HG02763 (cell line): Measurements from ENCODE around the gene HGD.
"Not testable (repeated sequence)": the region's sequence is repeated elsewhere in the genome, so short reads cannot be mapped to it uniquely, and the experiment has no call there.

ENCODE experiments used
- ATAC-seq: cut with Tn5 transposase; IDR thresholded peaks from one replicate; pipeline ENCODE4 v1.9.1; 2021; ENCODE audit warnings: mild to moderate bottlenecking, moderate library complexity; ENCODE audit not compliant: unreplicated experiment

Gene HGD, protein sequence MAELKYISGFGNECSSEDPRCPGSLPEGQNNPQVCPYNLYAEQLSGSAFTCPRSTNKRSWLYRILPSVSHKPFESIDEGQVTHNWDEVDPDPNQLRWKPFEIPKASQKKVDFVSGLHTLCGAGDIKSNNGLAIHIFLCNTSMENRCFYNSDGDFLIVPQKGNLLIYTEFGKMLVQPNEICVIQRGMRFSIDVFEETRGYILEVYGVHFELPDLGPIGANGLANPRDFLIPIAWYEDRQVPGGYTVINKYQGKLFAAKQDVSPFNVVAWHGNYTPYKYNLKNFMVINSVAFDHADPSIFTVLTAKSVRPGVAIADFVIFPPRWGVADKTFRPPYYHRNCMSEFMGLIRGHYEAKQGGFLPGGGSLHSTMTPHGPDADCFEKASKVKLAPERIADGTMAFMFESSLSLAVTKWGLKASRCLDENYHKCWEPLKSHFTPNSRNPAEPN

DNA sequence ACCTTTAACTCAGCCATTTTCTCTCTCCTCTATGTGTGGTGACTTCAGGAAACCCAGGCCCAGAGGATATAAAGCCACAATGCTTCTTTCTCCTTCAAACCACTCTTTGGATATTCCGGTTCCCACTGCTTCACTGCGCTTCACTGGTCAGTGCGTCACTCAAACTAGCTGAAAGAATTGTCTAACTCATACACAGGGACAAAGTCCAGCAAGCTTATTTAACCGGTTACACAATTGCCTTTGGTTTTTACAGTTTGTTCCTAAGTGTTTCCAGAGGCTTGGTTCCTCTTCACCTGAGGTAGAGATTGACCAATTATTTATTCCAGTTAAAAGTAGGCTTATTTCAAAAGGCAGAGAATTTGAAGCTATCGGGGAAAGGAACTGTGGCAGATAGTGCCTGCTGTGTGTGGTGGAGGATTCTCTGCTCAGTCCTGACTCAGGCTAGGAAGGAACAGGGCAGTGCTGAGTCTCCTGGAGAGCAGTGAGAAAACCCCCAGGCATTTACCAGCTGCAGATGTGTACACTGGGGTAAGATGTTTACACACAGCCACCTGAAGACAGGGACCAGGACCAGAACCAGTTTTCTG, at the start of gene HGD:
Gene HGD (minus strand): TSS at position 145 of the 587 bp plus-strand sequence. CDS start 128 bp downstream, at position 17.
- no peak for ATAC-seq

DNA sequence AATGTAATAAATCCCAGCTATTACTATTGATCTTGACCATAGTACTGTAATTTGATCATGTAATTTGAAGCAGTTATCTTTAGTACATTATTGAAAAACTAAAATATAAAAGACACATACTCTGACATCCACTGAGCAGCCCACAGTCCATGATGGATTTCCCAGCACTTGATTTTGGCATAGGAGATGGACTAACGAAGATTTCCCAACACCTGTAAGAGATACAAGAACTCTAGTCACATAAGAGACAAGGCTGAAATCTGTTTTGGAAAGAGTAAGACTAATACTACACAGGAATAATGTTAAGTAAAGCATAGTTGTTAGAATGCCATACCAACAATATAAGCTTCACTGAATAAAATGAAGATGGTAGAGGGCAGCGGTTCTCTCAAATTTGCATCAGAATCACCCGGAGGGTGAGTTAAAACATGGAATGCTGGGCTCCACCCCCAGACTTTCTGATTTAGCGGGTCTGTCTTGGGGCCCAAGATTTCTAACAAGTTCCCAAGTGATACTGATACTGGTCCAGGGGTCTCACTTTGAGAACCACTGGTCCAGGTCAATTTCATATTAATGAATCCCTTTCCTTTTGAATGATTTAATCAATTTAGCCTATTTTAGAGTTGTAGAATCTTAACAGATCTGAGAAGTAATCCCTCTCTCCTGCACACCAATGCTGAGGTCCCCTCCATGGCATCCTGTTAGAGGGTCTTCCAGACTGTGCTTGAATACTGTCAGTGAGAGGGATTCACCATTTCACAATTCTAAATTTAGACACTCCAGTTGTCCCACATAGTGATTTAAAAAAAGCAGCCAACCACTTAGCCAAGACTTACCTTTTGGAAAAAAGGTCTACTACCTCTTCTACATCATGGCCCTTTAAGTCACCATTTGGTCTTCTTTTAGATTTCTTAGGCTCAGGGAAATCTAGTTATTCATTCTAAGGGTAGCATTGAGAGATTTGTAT, 48.8 kb upstream of the HGD start:
- no peak for ATAC-seq

DNA sequence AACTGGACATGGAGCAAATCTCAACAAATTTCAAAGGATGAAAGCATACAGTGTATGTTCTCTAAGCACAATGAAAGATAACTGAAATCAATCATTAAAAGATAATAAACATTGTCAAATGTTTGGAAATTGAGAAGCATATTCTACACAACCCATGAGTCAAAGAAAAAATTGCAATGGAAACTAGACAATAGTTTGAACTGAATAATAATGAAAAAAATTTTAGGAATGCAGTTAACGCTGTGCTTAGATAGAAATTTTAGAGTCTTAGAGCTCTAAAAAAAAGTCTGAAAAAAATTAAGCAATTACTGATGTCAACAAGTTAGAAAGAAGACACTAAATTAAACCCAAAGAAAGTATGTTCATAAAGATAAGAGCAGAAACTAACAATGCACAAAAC, 44.8 kb upstream of the HGD start:
- no peak for ATAC-seq

DNA sequence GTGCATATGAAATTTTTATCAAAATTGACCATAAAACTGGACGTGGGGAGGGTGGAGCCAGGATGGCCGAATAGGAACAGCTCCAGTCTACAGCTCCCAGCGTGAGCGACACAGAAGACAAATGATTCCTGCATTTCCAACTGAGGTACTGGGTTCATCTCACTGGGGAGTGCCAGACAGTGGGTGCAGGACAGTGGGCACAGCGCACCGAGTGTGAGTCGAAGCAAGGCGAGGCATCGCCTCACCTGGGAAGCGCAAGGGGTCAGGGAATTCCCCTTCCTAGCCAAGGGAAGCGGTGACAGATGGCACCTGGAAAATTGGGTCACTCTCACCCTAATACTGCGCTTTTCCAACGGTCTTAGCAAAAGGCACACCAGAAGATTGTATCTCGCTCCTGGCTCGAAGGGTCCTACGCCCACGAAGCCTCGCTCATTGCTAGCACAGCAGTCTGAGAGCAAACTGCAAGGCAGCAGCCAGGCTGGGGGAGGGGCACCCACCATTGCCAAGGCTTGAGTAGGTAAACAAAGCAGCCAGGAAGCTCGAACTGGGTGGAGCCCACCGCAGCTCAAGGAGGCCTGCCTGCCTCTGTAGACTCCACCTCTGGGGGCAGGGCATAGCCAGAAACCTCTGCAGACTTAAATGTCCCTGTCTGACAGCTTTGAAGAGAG, 37.3 kb upstream of the HGD start:
- ATAC-seq, result not testable (repeated sequence)

GRCh38 chr3:120713262-120713661, 31.2 kb upstream of the HGD start:
- no peak for ATAC-seq

DNA sequence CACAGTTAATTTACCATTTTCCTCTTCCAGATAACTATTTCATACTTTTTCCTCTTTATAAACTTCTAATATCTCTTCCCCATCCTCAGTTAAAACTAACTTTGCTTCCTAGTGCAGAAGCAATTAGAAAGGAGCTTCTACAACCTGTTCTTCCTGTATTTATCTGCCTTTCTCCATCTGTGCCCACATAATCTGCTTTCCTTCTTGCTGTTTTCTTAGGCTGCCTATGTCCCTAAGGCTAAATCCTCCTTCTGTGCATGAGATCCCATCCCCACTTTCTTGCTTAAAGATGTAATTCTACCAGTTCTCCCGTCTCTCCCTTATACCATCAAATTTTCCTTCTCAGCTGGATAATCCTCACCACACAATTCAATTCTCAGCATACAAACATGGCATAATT, 28.3 kb upstream of the HGD start:
- no peak for ATAC-seq

GRCh38 chr3:120708408-120708807, 26.4 kb upstream of the HGD start:
- ATAC-seq, result peak; percentile 65

- ATAC-seq, result no peak
These were observed 24.9 kb upstream of the HGD start for GRCh38 chr3:120706950-120707349.

DNA sequence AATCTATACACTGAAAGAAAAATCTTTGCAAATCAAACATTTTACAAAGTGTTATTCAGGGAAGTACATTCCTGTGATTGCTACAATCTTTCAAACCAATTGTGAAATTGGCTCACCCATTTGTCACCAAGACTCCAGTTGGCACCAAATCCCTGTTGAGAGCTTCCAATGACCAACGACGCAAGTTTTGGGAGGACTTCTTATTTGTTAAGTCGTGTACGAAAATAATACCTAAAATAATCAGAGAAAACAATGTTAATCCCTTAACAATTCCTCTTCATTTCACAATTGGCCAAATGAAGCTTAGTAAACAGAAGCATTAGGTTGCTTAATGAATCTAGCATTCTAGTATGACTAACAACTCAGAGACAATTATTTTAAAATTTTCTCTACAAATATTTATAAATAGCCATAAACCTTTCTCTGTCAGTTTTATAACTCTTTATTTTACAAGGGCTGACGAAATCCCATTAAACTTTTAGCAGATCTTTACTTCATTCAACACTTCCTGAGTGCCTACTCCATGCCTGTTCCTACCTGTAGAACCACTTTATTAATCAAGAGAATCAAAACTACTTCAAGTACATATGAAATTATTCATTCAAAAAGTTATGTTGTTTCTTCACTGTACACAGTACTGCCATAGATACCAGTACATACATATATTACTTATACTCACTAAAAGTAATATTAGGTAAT, 24.0 kb upstream of the HGD start:
- ATAC-seq, result no peak

- no peak for ATAC-seq
These were observed 17.3 kb upstream of the HGD start for GRCh38 chr3:120699333-120699732.

DNA sequence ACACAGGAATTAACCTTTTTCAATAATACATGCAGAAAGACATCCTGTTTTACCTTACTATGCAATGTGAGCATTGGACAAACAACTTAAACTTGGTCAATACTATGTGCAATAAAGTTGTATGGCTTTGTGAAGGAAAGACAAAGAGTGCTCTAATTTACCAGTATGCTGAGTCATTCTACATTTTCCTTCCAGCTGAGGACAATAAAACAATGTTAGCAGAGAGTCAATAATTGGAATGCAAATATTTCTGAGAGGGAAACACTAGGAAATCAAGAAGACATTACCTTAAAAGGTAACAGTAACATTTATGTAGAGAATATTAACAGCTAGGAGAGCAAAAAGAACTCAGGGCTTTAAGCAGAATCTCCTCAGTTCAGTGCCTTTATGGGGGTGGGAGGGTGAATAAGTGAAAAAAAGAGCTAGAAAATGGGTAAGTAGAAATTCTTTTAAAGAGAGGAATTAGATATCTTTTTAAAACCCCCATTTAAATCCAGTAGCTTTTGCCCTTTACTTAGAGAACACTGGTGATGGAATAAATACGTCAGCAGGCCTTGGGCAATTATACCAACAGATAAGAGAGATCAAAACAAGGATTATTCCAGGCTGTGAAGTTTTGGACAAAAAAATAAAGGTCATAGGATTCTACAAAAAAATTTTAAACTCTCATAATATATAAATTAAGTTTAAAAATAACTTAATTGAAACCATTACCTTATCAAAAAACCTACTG, 11.6 kb upstream of the HGD start:
- ATAC-seq, result no peak

- no peak for ATAC-seq
These were observed 7.4 kb upstream of the HGD start for GRCh38 chr3:120689395-120689794.

DNA sequence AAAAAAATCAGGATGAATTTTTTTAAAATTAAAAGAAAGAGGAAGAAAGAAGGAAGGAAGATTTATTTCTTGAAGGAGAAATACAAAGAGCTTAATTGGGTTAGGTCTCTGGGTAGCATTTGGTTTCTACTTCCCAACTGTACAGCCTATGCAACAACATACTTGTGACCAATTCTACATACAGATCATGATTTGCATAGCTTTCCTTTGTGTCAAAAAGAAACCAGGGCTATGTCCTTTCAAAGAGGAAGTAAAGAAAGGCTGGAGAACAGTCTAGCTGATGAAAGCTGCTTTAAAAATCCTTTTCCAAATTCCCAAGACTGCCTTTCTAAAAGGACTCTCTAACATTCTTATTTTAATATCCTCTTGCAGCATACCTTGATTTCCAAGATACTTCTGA, 6.1 kb upstream of the HGD start:
- peak; percentile 98 for ATAC-seq

DNA sequence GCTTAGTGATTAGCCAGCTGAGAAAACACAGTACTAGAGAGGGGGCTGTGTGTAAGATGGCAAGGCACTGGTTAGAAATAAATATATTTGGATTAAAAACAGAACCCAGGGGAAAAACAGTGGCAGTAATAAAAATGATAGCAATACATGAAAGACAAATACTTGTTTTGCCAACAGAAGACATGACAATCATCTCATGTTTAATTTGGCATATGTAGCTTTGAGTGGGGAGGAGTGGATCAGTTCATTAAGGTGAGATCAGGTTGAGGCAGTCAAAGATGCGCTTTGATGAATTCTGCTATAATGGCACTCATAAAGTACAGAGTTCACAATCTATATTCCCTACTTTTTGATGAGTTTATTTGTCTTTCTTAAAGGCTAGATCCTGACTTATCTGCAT, 3.4 kb upstream of the HGD start:
- ATAC-seq, result no peak

- no peak for ATAC-seq
These were observed 2.9 kb upstream of the HGD start for GRCh38 chr3:120684896-120685295.

GRCh38 chr3:120683671-120684301, 1.7 kb upstream of the HGD start:
- no peak for ATAC-seq

- no peak for ATAC-seq
These were observed 1.2 kb upstream of the HGD start for GRCh38 chr3:120683213-120683612.

DNA sequence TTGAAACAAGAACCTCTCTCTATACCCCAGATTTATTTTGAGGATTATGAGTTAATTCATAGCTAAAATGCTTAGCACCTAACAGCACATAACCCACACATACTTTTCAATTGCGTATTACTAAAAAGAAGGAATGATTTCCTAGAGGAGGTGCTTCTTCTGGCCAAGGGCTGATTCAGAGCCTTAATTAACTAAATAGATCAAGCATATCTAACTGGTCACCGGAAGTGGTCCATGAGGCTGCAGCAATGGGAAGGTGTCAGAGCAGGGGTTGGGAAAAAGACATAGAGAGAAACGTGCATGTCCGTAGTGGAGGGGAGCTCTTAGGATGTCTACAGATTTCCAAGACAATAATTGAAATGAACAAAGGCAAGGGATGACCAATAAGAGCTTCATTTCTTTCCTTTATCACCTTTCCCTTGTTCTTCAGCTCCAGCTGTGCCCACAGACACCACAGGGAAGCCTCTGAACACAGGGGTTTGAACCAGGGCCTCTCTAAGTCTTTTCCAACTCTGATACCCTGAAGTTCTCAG, 467 bp downstream of the HGD start:
- no peak for ATAC-seq

- ATAC-seq, result no peak
These were observed 1.0 kb downstream of the HGD start for GRCh38 chr3:120681018-120681417.
